Gastrocnemius medialis (tissue), 4 donors: ENCODE data around the gene TMEM185B. TPM values are rescaled to one million over a fixed set of nuclear protein-coding genes. Genes with fewer than 3 reads are reported as not detected.

Source experiments
- ATAC-seq, 2 donors: fragments of 150-250 bp; one replicate each; pipeline ENCODE4 v1.9.1; 2016
- DNase-seq, 2 donors: peaks; one replicate each; pipeline ENCODE4 v3.0.0-alpha.2; 2019
- H3K27ac ChIP-seq, 4 donors: fragments of 200-600 bp; sonication (generic); 1 replicate in 1 of 4; 2 replicates in 3 of 4; pipeline ENCODE4 v1.5.1; 2016 to 2018; ENCODE audit warnings: mild to moderate bottlenecking in 2 of 4, moderate library complexity in 1 of 4
- H3K27me3 ChIP-seq, 3 donors: fragments of 200-600 bp; sonication (generic) in 2 of 3; 1 replicate in 1 of 3; 2 replicates in 2 of 3; pipeline versions ENCODE4 v1.5.1 to v1.6.0; 2016 to 2019; ENCODE audit warnings: mild to moderate bottlenecking in 1 of 3, moderate library complexity in 1 of 3
- H3K36me3 ChIP-seq, 2 donors: fragments of 200-600 bp; sonication (generic) in 1 of 2; one replicate each; pipeline ENCODE4 v1.5.1; 2017 to 2018
- H3K4me1 ChIP-seq, 2 donors: fragments of 200-600 bp; sonication (generic) in 1 of 2; one replicate each; pipeline ENCODE4 v1.5.1; 2016 to 2017; ENCODE audit warnings: mild to moderate bottlenecking in 2 of 2
- H3K4me3 ChIP-seq, 4 donors: fragments of 200-600 bp; sonication (generic) in 3 of 4; 1 replicate in 1 of 4; 2 replicates in 3 of 4; pipeline ENCODE4 v1.5.1; 2016 to 2019; ENCODE audit warnings: mild to moderate bottlenecking in 2 of 4
- H3K9me3 ChIP-seq, 3 donors: fragments of 200-600 bp; sonication (generic) in 2 of 3; 1 replicate in 1 of 3; 2 replicates in 2 of 3; pipeline ENCODE4 v1.5.1; 2016 to 2019
- CTCF ChIP-seq, 5 experiments: fragments of 450-650 bp in 3 of 5; fragments of 200-600 bp in 2 of 5; sonication (generic) in 2 of 5; IDR thresholded peaks in 4 of 5; conservative IDR thresholded peaks in 1 of 5; 1 replicate in 4 of 5; 2 replicates in 1 of 5; pipeline ENCODE4 v1.5.1; 2016 to 2019; ENCODE audit warnings: antibody characterized with exemption in 5 of 5, mild to moderate bottlenecking in 3 of 5, moderate library complexity in 3 of 5
- POLR2A ChIP-seq, 2 donors: fragments of 450-650 bp; IDR thresholded peaks; one replicate each; pipeline ENCODE4 v1.6.1; 2017; ENCODE audit warnings: antibody characterized with exemption in 2 of 2, mild to moderate bottlenecking in 2 of 2, moderate library complexity in 2 of 2
- in situ Hi-C, 4 donors: fragments of 200-750 bp; cut with MboI; loops; one replicate each; pipeline versions ENCODE4 v1.15.0 to v1.8.0; 2017; ENCODE audit warnings: low sequenced_read_pairs in 4 of 4
- intact Hi-C: fragments of 100-400 bp; cut with DNase I; formaldehyde crosslinking; loops from one replicate; pipeline ENCODE4 v1.15.1; 2023; ENCODE audit warnings: low total_unique reads
- total RNA-seq, 4 donors: library from RNA; depleted of rRNA; stranded (reverse); fragments of >200 nt; gene quantifications; one replicate each; pipeline versions ENCODE4 v1.1.0 to v1.2.3, GENCODE V29; 2016

The TMEM185B gene
- total RNA-seq, 4 donors from 2014 or later = 10.8 to 23.5 (median 15.4) TPM

GRCh38 chr2:120231974-120232635, 8.9 kb upstream of the TMEM185B start:
- peak overlapping the region; percentile 50 to 73 (median 60) for H3K27ac ChIP-seq
- in situ Hi-C loops (no loop called here), intact Hi-C loops (no loop called here)
- H3K36me3 ChIP-seq = no peaks in the 10 kb centered on the region
- peak in 1 of 2 donors; percentile 13 for DNase-seq
- ATAC-seq = peak; percentile 43 to 69
- no peaks in the 10 kb centered on the region for H3K9me3 ChIP-seq
- peak overlapping the region; percentile 58 to 65 (median 59) for H3K4me3 ChIP-seq
- TF ChIP-seq CTCF (IDR thresholded peaks at IDR 0.05 in 4 of 5, conservative IDR thresholded peaks at IDR 0.05 in 1 of 5) = no peak
- TF ChIP-seq POLR2A (IDR thresholded peaks at IDR 0.05) = no peak
- H3K27me3 ChIP-seq = no peaks in the 10 kb centered on the region
- H3K4me1 ChIP-seq = peaks cover 8% of the 10 kb centered on the region in 2 donors

- DNase-seq = peak in 1 of 2 donors; percentile 7
Measured at GRCh38 chr2:120231564-120231973, 8.4 kb upstream of the TMEM185B start.

GRCh38 chr2:120230515-120231471, 7.6 kb upstream of the TMEM185B start:
- in situ Hi-C loops (no loop called here), intact Hi-C loops (no loop called here)
- peak overlapping the region in 1 of 4 donors; percentile 66 for H3K27ac ChIP-seq

More at GRCh38 chr2:120231564-120231973, 8.4 kb upstream of the TMEM185B start:
- Histone ChIP-seq H3K27ac (peak overlapping the region; percentile 50 to 73 (median 60)), H3K4me1 (peaks cover 8% of the 10 kb centered on the region in 2 donors), H3K27me3 (no peaks in the 10 kb centered on the region), H3K36me3 (no peaks in the 10 kb centered on the region), H3K4me3 (peak overlapping the region; percentile 58 to 65 (median 59)), H3K9me3 (no peaks in the 10 kb centered on the region)
- no peak for TF ChIP-seq CTCF (IDR thresholded peaks at IDR 0.05 in 4 of 5, conservative IDR thresholded peaks at IDR 0.05 in 1 of 5)
- TF ChIP-seq POLR2A (IDR thresholded peaks at IDR 0.05) = no peak
- intact Hi-C loops = no loop called here
- no peak for ATAC-seq
- in situ Hi-C loops = no loop called here

GRCh38 chr2:120229341-120229740, 6.1 kb upstream of the TMEM185B start:
- Histone ChIP-seq H3K4me3 (no peak overlapping the region), H3K36me3 (no peaks in the 10 kb centered on the region), H3K27ac (no peak overlapping the region), H3K9me3 (no peaks in the 10 kb centered on the region), H3K27me3 (no peaks in the 10 kb centered on the region), H3K4me1 (peaks cover 8% of the 10 kb centered on the region in 2 donors)
- no peak for DNase-seq
- in situ Hi-C loops (no loop called here), intact Hi-C loops (loop anchor here (1.0 to 10.0 kb wide), 2 partner anchors 10 to 205 kb away; no protein-coding TSS in a partner anchor)
- TF ChIP-seq POLR2A (IDR thresholded peaks at IDR 0.05) (no peak), CTCF (IDR thresholded peaks at IDR 0.05 in 4 of 5, conservative IDR thresholded peaks at IDR 0.05 in 1 of 5) (no peak)
- no peak for ATAC-seq

More at GRCh38 chr2:120230515-120231471, 7.6 kb upstream of the TMEM185B start:
- ATAC-seq = no peak
- DNase-seq = peak in 1 of 2 donors; percentile 8
- TF ChIP-seq POLR2A (IDR thresholded peaks at IDR 0.05) = no peak
- no peak for TF ChIP-seq CTCF (IDR thresholded peaks at IDR 0.05 in 4 of 5, conservative IDR thresholded peaks at IDR 0.05 in 1 of 5)
- Histone ChIP-seq H3K4me1 (peaks cover 8% of the 10 kb centered on the region in 2 donors), H3K4me3 (peak overlapping the region in 1 of 4 donors; percentile 59), H3K36me3 (no peaks in the 10 kb centered on the region), H3K27me3 (no peaks in the 10 kb centered on the region), H3K9me3 (no peaks in the 10 kb centered on the region)
